GM11168 (cell line): ENCODE data around the gene CTNNA2.

ENCODE experiments used
- in situ Hi-C: fragments of 300-500 bp; cut with MboI; formaldehyde crosslinking; loops from one replicate; pipeline ENCODE4 v1.12.0; 2022; ENCODE audit warnings: low sequenced_read_pairs; ENCODE audit not compliant: unreplicated experiment

CTNNA2 gene

GRCh38 chr2:79835911-79836310 lies 323.1 kb downstream of the CTNNA2 start:
- in situ Hi-C loops = no loop called here

- in situ Hi-C loops = no loop called here
Measured at GRCh38 chr2:79844011-79844410, 331.2 kb downstream of the CTNNA2 start.

GRCh38 chr2:79846878-79847277 lies 334.0 kb downstream of the CTNNA2 start:
- in situ Hi-C loops = no loop called here

- in situ Hi-C loops = no loop called here
Measured at GRCh38 chr2:79849241-79849640, 336.4 kb downstream of the CTNNA2 start.

GRCh38 chr2:79849949-79850348 lies 337.1 kb downstream of the CTNNA2 start:
- in situ Hi-C loops = no loop called here

- in situ Hi-C loops = no loop called here
Measured at GRCh38 chr2:79850912-79851311, 338.1 kb downstream of the CTNNA2 start.

GRCh38 chr2:79855264-79856006 lies 342.6 kb downstream of the CTNNA2 start:
- in situ Hi-C loops = no loop called here

GRCh38 chr2:79857888-79858287 lies 345.0 kb downstream of the CTNNA2 start:
- in situ Hi-C loops = no loop called here

GRCh38 chr2:79860228-79861058 lies 347.6 kb downstream of the CTNNA2 start:
- in situ Hi-C loops = no loop called here

- in situ Hi-C loops = no loop called here
Measured at GRCh38 chr2:79861059-79861374, 348.2 kb downstream of the CTNNA2 start.

GRCh38 chr2:79862756-79863155 lies 349.9 kb downstream of the CTNNA2 start:
- in situ Hi-C loops = no loop called here

GRCh38 chr2:79872656-79873055 lies 359.8 kb downstream of the CTNNA2 start:
- in situ Hi-C loops = no loop called here

GRCh38 chr2:79874015-79874414 lies 361.2 kb downstream of the CTNNA2 start:
- in situ Hi-C loops = no loop called here

- in situ Hi-C loops = no loop called here
Measured at GRCh38 chr2:79876430-79876829, 363.6 kb downstream of the CTNNA2 start.

GRCh38 chr2:79882548-79882947 lies 369.7 kb downstream of the CTNNA2 start:
- in situ Hi-C loops = no loop called here

GRCh38 chr2:79887747-79888374 lies 375.0 kb downstream of the CTNNA2 start:
- in situ Hi-C loops = no loop called here

GRCh38 chr2:79892123-79892522 lies 379.3 kb downstream of the CTNNA2 start:
- in situ Hi-C loops = no loop called here

- in situ Hi-C loops = no loop called here
Measured at GRCh38 chr2:79899196-79899595, 386.3 kb downstream of the CTNNA2 start.

GRCh38 chr2:79901161-79901560 lies 388.3 kb downstream of the CTNNA2 start:
- in situ Hi-C loops = no loop called here

GRCh38 chr2:79903222-79904000 lies 390.6 kb downstream of the CTNNA2 start:
- in situ Hi-C loops = no loop called here
